Activated CD4-positive, alpha-beta T cell treated with anti-CD3 and anti-CD28 coated beads, Interleukin-2, amount 10 ng/mL, durations not matched to agents 24 days and 14 days (primary cell): Measurements from ENCODE around the gene CER1. TPM values are rescaled to one million over a fixed set of nuclear protein-coding genes. Genes with fewer than 3 reads are reported as not detected.

ENCODE experiments used
- total RNA-seq: library from RNA; stranded (reverse); gene quantifications from 2 replicates; pipeline ENCODE4 v1.2.3, GENCODE V29; 2022

Gene CER1
- total RNA-seq, 1 donor from 2014 or later = not detected

Other genes starting within 250 kb of the CER1 start
- 11.2 and 11.6 TPM in 2 replicates for gene ZDHHC21, start 29.3 kb downstream of the CER1 start, total RNA-seq
- not detected in 2 replicates for gene FREM1, start 187.7 kb upstream of the CER1 start, total RNA-seq